ENCODE results near the gene OCEL1. TPM values are rescaled to one million over a fixed set of nuclear protein-coding genes. Genes with fewer than 3 reads are reported as not detected.

OCEL1 gene
- polyA plus RNA-seq, 1 donor from 2014 or later = 1.9 TPM

DNA sequence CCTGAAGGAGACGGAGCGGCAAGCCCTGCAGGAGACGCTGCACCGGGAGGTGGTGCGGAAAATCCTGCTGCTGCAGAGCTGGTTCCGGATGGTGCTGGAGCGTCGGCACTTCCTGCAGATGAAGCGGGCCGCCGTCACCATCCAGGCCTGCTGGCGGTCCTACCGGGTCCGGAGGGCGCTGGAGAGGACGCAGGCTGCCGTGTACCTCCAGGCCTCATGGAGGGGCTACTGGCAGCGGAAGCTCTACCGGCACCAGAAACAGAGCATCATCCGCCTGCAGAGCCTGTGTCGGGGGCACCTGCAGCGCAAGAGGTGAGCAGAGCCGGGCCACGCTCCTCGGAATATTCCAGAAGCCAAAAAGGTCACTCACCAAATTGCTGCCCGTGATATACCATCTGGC, 33.3 kb upstream of the OCEL1 start:
- no peaks in the 10 kb centered on the region for H3K36me3 ChIP-seq (ENCODE audit: insufficient read depth, low read length)

GRCh38 chr19:17194608-17195007, 31.4 kb upstream of the OCEL1 start:
- H2AFZ ChIP-seq (ENCODE audit: low read depth, low read length) = no peak overlapping the region
- H4K20me1 ChIP-seq (ENCODE audit: insufficient read depth) = no peaks in the 10 kb centered on the region
- no peaks in the 10 kb centered on the region for H3K27me3 ChIP-seq (ENCODE audit: insufficient read depth, low read depth, low read length)
- no peaks in the 10 kb centered on the region for H3K9me2 ChIP-seq (ENCODE audit: insufficient read depth, low read length)
- no peak overlapping the region for H3K27ac ChIP-seq (ENCODE audit: low read length)
- H3K9me3 ChIP-seq (ENCODE audit: low read length) = no peaks in the 10 kb centered on the region
- no peak overlapping the region for H3K4me2 ChIP-seq (ENCODE audit: low read length)
- no peaks in the 10 kb centered on the region for H3K79me2 ChIP-seq (replicated peaks; ENCODE audit: insufficient read depth, low read length)
- H3K9ac ChIP-seq (ENCODE audit: low read length) = no peak overlapping the region
- H3F3A ChIP-seq (ENCODE audit: insufficient read depth, low read length, poor library complexity, severe bottlenecking) = no peaks in the 10 kb centered on the region
- H3K36me3 ChIP-seq (ENCODE audit: insufficient read depth, low read length) = no peaks in the 10 kb centered on the region
- no peak overlapping the region for H3K4me3 ChIP-seq (ENCODE audit: low read length)
- TF ChIP-seq, protein P1, sequence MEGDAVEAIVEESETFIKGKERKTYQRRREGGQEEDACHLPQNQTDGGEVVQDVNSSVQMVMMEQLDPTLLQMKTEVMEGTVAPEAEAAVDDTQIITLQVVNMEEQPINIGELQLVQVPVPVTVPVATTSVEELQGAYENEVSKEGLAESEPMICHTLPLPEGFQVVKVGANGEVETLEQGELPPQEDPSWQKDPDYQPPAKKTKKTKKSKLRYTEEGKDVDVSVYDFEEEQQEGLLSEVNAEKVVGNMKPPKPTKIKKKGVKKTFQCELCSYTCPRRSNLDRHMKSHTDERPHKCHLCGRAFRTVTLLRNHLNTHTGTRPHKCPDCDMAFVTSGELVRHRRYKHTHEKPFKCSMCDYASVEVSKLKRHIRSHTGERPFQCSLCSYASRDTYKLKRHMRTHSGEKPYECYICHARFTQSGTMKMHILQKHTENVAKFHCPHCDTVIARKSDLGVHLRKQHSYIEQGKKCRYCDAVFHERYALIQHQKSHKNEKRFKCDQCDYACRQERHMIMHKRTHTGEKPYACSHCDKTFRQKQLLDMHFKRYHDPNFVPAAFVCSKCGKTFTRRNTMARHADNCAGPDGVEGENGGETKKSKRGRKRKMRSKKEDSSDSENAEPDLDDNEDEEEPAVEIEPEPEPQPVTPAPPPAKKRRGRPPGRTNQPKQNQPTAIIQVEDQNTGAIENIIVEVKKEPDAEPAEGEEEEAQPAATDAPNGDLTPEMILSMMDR (IDR thresholded peaks at IDR 0.05; ENCODE audit: poor library complexity, severe bottlenecking) = no peak
- TF ChIP-seq POLR2AphosphoS5 (IDR thresholded peaks at IDR 0.05) (no peak), SMC3 (conservative IDR thresholded peaks at IDR 0.05; ENCODE audit: poor library complexity) (no peak), REST (IDR thresholded peaks at IDR 0.05; ENCODE audit: borderline replicate concordance) (no peak), EZH2 (IDR thresholded peaks at IDR 0.05; ENCODE audit: borderline replicate concordance, insufficient read depth, low read length, poor library complexity, severe bottlenecking) (no peak), TAF1 (IDR thresholded peaks at IDR 0.05; ENCODE audit: low read depth) (no peak), RAD21 (conservative IDR thresholded peaks at IDR 0.05) (no peak), MXI1 (conservative IDR thresholded peaks at IDR 0.05; ENCODE audit: poor library complexity, severe bottlenecking) (no peak)

More for the DNA sequence above, 33.3 kb upstream of the OCEL1 start:
- Histone ChIP-seq H3F3A (ENCODE audit: insufficient read depth, low read length, poor library complexity, severe bottlenecking) (no peaks in the 10 kb centered on the region), H3K9me2 (ENCODE audit: insufficient read depth, low read length) (no peaks in the 10 kb centered on the region), H3K79me2 (replicated peaks; ENCODE audit: insufficient read depth, low read length) (no peaks in the 10 kb centered on the region), H3K27me3 (ENCODE audit: insufficient read depth, low read depth, low read length) (no peaks in the 10 kb centered on the region), H3K4me2 (ENCODE audit: low read length) (no peak overlapping the region), H2AFZ (ENCODE audit: low read depth, low read length) (no peak overlapping the region), H3K27ac (ENCODE audit: low read length) (no peak overlapping the region), H3K4me3 (ENCODE audit: low read length) (no peak overlapping the region), H3K9me3 (ENCODE audit: low read length) (no peaks in the 10 kb centered on the region), H4K20me1 (ENCODE audit: insufficient read depth) (no peaks in the 10 kb centered on the region), H3K9ac (ENCODE audit: low read length) (no peak overlapping the region)
- no peak for TF ChIP-seq SMC3 (conservative IDR thresholded peaks at IDR 0.05; ENCODE audit: poor library complexity)
- no peak for TF ChIP-seq POLR2AphosphoS5 (IDR thresholded peaks at IDR 0.05)
- TF ChIP-seq TAF1 (IDR thresholded peaks at IDR 0.05; ENCODE audit: low read depth) = no peak
- TF ChIP-seq, protein P1 (IDR thresholded peaks at IDR 0.05; ENCODE audit: poor library complexity, severe bottlenecking) = no peak
- TF ChIP-seq REST (IDR thresholded peaks at IDR 0.05; ENCODE audit: borderline replicate concordance) = no peak
- TF ChIP-seq RAD21 (conservative IDR thresholded peaks at IDR 0.05) = no peak
- TF ChIP-seq MXI1 (conservative IDR thresholded peaks at IDR 0.05; ENCODE audit: poor library complexity, severe bottlenecking) = no peak
- no peak for TF ChIP-seq EZH2 (IDR thresholded peaks at IDR 0.05; ENCODE audit: borderline replicate concordance, insufficient read depth, low read length, poor library complexity, severe bottlenecking)
- no peak for TF ChIP-seq EP300 (conservative IDR thresholded peaks at IDR 0.05; ENCODE audit: poor library complexity, severe bottlenecking)
